Adrenal gland (tissue), 5 donors: ENCODE measurements around the gene RFT1.

Source experiments
- CTCF ChIP-seq, 6 experiments: fragments of 450-650 bp in 4 of 6; fragments of 200-600 bp in 2 of 6; sonication (generic) in 1 of 6; IDR thresholded peaks; 1 replicate in 5 of 6; 2 replicates in 1 of 6; pipeline versions ENCODE4 v1.5.1 to v1.8.0; 2016 to 2021; ENCODE audit warnings: antibody characterized with exemption in 6 of 6, mild to moderate bottlenecking in 2 of 6, moderate library complexity in 1 of 6
- POLR2A ChIP-seq, 2 donors: fragments of 450-650 bp; IDR thresholded peaks; one replicate each; pipeline ENCODE4 v1.6.1; 2017; ENCODE audit warnings: antibody characterized with exemption in 2 of 2, mild to moderate bottlenecking in 2 of 2, moderate library complexity in 1 of 2
- donor health status: DM: no; HTN: no; CAD: no.

GRCh38 chr3:53173107-53173506 is 42.9 kb upstream of the RFT1 start:
- TF ChIP-seq POLR2A (IDR thresholded peaks at IDR 0.05): no peak
- TF ChIP-seq CTCF (IDR thresholded peaks at IDR 0.05): no peak
